ENCODE measurements around the gene DUSP5. TPM values are rescaled to one million over a fixed set of nuclear protein-coding genes. Genes with fewer than 3 reads are reported as not detected.

DUSP5 gene
- total and polyA plus RNA-seq, 10 of the 15 experiments (the other 5 are each of a cell fraction or from before 2014, with no cell fraction given), result 2.1 to 95.9 (median 23.4) TPM

DNA sequence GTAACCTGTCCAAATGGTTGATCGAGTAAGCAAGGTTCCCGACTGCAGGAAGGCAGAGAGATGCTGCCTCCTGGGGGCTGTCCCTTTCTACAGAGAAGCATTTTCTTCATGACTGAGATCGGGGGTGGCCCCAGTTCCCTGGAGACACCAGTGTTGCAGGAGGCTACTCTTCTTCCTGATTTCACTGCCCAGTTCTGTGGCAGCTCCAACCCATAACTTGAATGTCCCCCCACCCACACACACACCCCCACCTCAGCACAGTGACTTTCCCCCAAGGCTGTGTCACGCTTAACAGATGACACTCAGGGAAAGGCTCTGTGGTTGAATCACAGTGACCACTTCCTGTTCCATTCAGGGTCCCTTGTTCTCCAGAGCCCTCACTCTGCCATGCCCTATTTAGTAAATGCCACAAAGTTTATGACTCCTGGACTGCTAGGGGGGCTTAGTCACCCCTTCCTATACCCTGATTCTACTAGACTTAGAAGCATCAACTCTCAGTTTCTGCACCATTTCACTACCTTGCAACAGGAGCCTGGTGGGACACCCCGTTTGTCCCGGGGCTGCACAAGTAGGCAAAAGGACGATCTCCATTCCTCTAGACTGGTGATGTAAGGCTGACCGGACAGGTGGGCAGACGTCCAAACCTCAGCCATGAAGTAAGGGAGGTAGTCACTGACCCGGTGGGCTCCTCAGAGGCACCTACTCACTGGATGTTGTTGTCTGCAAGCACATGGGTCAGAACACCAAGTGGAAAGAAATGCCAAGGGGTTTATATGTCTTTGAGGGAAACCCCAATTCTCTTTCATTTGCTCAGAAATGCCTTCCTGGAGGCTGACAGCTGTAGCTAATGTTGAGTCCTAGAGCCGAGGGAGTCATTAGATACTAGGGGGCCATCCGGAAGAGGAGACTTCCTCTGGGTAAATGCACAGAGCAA, 38.5 kb downstream of the DUSP5 start (continued):
- TF ChIP-seq, protein P1, sequence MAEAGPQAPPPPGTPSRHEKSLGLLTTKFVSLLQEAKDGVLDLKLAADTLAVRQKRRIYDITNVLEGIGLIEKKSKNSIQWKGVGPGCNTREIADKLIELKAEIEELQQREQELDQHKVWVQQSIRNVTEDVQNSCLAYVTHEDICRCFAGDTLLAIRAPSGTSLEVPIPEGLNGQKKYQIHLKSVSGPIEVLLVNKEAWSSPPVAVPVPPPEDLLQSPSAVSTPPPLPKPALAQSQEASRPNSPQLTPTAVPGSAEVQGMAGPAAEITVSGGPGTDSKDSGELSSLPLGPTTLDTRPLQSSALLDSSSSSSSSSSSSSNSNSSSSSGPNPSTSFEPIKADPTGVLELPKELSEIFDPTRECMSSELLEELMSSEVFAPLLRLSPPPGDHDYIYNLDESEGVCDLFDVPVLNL (IDR thresholded peaks at IDR 0.05; ENCODE audit: low read depth, low read length), result no peak
- TF ChIP-seq ZZZ3 (IDR thresholded peaks at IDR 0.05; ENCODE audit: control insufficient read depth, insufficient read length, low read depth), result no peak
- no peak for TF ChIP-seq ZNF24 (IDR thresholded peaks at IDR 0.05)
- TF ChIP-seq CBX3 (IDR thresholded peaks at IDR 0.05; ENCODE audit: borderline replicate concordance, low read depth), result no peak
- TF ChIP-seq ETV6 (conservative IDR thresholded peaks at IDR 0.05 in 1 of 2, IDR thresholded peaks at IDR 0.05 in 1 of 2; ENCODE audit: borderline replicate concordance in 1 of 2, low read depth in 1 of 2), result peak in 1 of 2 experiments; percentile 94; a peak in 2 of 4 replicates
- no peak for TF ChIP-seq CHD4 (IDR thresholded peaks at IDR 0.05)
- TF ChIP-seq RAD21 (IDR thresholded peaks at IDR 0.05; ENCODE audit: insufficient read depth, low read depth, low read length), result peak; percentile 68
- TF ChIP-seq KDM1A (IDR thresholded peaks at IDR 0.05; ENCODE audit: borderline replicate concordance), result no peak
- no peak for TF ChIP-seq NRF1 (conservative IDR thresholded peaks at IDR 0.05; ENCODE audit: low read depth, low read length)
- TF ChIP-seq ZSCAN29 (IDR thresholded peaks at IDR 0.05), result no peak
- peak; percentile 26; the same call in 1 of the 2 replicates for TF ChIP-seq ZNF217 (IDR thresholded peaks at IDR 0.05)
- peak; percentile 90 for TF ChIP-seq BCL11A (IDR thresholded peaks at IDR 0.05; ENCODE audit: low read depth, low read length)
- TF ChIP-seq NFXL1 (IDR thresholded peaks at IDR 0.05; ENCODE audit: borderline replicate concordance), result no peak
- TF ChIP-seq, protein P2, sequence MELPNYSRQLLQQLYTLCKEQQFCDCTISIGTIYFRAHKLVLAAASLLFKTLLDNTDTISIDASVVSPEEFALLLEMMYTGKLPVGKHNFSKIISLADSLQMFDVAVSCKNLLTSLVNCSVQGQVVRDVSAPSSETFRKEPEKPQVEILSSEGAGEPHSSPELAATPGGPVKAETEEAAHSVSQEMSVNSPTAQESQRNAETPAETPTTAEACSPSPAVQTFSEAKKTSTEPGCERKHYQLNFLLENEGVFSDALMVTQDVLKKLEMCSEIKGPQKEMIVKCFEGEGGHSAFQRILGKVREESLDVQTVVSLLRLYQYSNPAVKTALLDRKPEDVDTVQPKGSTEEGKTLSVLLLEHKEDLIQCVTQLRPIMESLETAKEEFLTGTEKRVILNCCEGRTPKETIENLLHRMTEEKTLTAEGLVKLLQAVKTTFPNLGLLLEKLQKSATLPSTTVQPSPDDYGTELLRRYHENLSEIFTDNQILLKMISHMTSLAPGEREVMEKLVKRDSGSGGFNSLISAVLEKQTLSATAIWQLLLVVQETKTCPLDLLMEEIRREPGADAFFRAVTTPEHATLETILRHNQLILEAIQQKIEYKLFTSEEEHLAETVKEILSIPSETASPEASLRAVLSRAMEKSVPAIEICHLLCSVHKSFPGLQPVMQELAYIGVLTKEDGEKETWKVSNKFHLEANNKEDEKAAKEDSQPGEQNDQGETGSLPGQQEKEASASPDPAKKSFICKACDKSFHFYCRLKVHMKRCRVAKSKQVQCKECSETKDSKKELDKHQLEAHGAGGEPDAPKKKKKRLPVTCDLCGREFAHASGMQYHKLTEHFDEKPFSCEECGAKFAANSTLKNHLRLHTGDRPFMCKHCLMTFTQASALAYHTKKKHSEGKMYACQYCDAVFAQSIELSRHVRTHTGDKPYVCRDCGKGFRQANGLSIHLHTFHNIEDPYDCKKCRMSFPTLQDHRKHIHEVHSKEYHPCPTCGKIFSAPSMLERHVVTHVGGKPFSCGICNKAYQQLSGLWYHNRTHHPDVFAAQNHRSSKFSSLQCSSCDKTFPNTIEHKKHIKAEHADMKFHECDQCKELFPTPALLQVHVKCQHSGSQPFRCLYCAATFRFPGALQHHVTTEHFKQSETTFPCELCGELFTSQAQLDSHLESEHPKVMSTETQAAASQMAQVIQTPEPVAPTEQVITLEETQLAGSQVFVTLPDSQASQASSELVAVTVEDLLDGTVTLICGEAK (IDR thresholded peaks at IDR 0.05; ENCODE audit: borderline replicate concordance), result peak; percentile 27; the same call in 1 of the 2 replicates
- TF ChIP-seq ZNF207 (IDR thresholded peaks at IDR 0.05; ENCODE audit: borderline replicate concordance), result no peak
- TF ChIP-seq RAD51 (IDR thresholded peaks at IDR 0.05), result no peak
- TF ChIP-seq SMAD1 (IDR thresholded peaks at IDR 0.05; ENCODE audit: low read depth, partially characterized antibody), result no peak
- TF ChIP-seq, protein P3, sequence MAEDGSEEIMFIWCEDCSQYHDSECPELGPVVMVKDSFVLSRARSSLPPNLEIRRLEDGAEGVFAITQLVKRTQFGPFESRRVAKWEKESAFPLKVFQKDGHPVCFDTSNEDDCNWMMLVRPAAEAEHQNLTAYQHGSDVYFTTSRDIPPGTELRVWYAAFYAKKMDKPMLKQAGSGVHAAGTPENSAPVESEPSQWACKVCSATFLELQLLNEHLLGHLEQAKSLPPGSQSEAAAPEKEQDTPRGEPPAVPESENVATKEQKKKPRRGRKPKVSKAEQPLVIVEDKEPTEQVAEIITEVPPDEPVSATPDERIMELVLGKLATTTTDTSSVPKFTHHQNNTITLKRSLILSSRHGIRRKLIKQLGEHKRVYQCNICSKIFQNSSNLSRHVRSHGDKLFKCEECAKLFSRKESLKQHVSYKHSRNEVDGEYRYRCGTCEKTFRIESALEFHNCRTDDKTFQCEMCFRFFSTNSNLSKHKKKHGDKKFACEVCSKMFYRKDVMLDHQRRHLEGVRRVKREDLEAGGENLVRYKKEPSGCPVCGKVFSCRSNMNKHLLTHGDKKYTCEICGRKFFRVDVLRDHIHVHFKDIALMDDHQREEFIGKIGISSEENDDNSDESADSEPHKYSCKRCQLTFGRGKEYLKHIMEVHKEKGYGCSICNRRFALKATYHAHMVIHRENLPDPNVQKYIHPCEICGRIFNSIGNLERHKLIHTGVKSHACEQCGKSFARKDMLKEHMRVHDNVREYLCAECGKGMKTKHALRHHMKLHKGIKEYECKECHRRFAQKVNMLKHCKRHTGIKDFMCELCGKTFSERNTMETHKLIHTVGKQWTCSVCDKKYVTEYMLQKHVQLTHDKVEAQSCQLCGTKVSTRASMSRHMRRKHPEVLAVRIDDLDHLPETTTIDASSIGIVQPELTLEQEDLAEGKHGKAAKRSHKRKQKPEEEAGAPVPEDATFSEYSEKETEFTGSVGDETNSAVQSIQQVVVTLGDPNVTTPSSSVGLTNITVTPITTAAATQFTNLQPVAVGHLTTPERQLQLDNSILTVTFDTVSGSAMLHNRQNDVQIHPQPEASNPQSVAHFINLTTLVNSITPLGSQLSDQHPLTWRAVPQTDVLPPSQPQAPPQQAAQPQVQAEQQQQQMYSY (CRISPR knock-in tag; IDR thresholded peaks at IDR 0.05), result no peak
- no peak for TF ChIP-seq POLR2A (IDR thresholded peaks at IDR 0.05; ENCODE audit: low read depth, low read length)
- no peak for TF ChIP-seq SREBF1 (IDR thresholded peaks at IDR 0.05; ENCODE audit: low read length)
- TF ChIP-seq IKZF1 (conservative IDR thresholded peaks at IDR 0.05), result peak; percentile 98
